SJSA1 (cell line): ENCODE data around the gene FBXL7. TPM values are rescaled to one million over a fixed set of nuclear protein-coding genes. Genes with fewer than 3 reads are reported as not detected.

ENCODE experiments used
- DNase-seq, 2 experiments: peaks; one replicate each; pipeline ENCODE4 v3.0.0-alpha.2; 2015 to 2020; ENCODE audit warnings: low spot score in 2 of 2, low read depth in 1 of 2
- H3K27ac ChIP-seq: fragments of 250-450 bp; sonication (Bioruptor Pico); 2 replicates; pipeline ENCODE4 v1.5.1; 2020; ENCODE audit warnings: mild to moderate bottlenecking, moderate library complexity
- H3K27me3 ChIP-seq: fragments of 250-450 bp; sonication (Bioruptor Pico); replicated peaks from 2 replicates; pipeline ENCODE4 v1.5.1; 2020; ENCODE audit warnings: mild to moderate bottlenecking, moderate library complexity
- H3K36me3 ChIP-seq: fragments of 250-450 bp; sonication (Bioruptor Pico); 2 replicates; pipeline ENCODE4 v1.5.1; 2020; ENCODE audit warnings: mild to moderate bottlenecking
- H3K4me1 ChIP-seq: fragments of 250-450 bp; sonication (Bioruptor Pico); replicated peaks from 2 replicates; pipeline ENCODE4 v1.6.1; 2021; ENCODE audit warnings: mild to moderate bottlenecking
- H3K4me3 ChIP-seq: fragments of 250-450 bp; sonication (Bioruptor Pico); 2 replicates; pipeline ENCODE4 v1.5.1; 2020; ENCODE audit warnings: mild to moderate bottlenecking
- H3K9me3 ChIP-seq: fragments of 250-450 bp; sonication (Bioruptor Pico); replicated peaks from 2 replicates; pipeline ENCODE4 v1.5.1; 2020; ENCODE audit warnings: mild to moderate bottlenecking
- total RNA-seq: library from RNA; depleted of rRNA; stranded (reverse); fragments of >200 nt; shearing (Covaris generic); gene quantifications from 2 replicates; pipeline ENCODE4 v1.2.3, GENCODE V29; 2014

The FBXL7 gene
- total RNA-seq, 1 experiment from 2014 or later = 14.6 TPM

DNA sequence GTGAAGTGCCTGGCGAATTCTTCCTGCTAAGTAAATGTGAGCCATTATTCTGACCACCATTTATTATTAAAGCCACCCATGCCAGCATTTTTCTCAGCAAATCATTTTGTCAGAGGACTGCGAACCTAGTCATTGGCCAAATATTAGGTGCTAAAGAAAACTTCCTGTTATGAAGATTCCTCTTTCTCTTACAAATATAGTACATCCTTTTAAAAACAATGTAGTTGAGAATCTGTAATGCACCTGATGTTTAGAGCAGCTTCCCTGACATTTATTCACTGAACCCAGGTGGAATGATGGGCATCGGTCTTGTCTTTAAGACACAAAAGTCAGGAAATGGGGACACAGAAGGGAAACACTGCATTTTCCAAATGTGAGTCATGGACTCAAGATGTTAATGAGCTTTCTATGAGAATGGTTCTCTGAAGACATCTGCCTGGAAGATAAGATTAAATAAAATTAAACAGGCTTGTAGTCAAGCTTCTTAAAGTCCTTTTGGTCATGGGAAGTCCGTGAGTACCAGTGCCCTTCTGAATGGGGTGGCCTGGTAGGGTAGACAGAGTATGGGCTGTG, 290.6 kb downstream of the FBXL7 start:
- no peak overlapping the region for H3K4me3 ChIP-seq
- peaks cover 35% of the 10 kb centered on the region for H3K4me1 ChIP-seq
- no peaks in the 10 kb centered on the region for H3K9me3 ChIP-seq
- DNase-seq = no peak
- no peaks in the 10 kb centered on the region for H3K36me3 ChIP-seq
- H3K27me3 ChIP-seq = no peaks in the 10 kb centered on the region
- H3K27ac ChIP-seq = no peak overlapping the region

GRCh38 chr5:15791274-15791673, 291.3 kb downstream of the FBXL7 start:
- Histone ChIP-seq H3K9me3 (no peaks in the 10 kb centered on the region), H3K4me1 (peaks cover 35% of the 10 kb centered on the region), H3K27ac (no peak overlapping the region)

GRCh38 chr5:15791859-15792258, 291.9 kb downstream of the FBXL7 start:
- Histone ChIP-seq H3K4me3 (no peak overlapping the region), H3K27me3 (no peaks in the 10 kb centered on the region), H3K36me3 (no peaks in the 10 kb centered on the region), H3K4me1 (peaks cover 35% of the 10 kb centered on the region), H3K27ac (no peak overlapping the region), H3K9me3 (no peaks in the 10 kb centered on the region)
- no peak for DNase-seq

More at GRCh38 chr5:15791274-15791673, 291.3 kb downstream of the FBXL7 start:
- DNase-seq = no peak
- Histone ChIP-seq H3K36me3 (no peaks in the 10 kb centered on the region), H3K27me3 (no peaks in the 10 kb centered on the region), H3K4me3 (no peak overlapping the region)

- H3K36me3 ChIP-seq = no peaks in the 10 kb centered on the region
- H3K4me3 ChIP-seq = no peak overlapping the region
- DNase-seq = no peak
- H3K4me1 ChIP-seq = peaks cover 34% of the 10 kb centered on the region
- no peaks in the 10 kb centered on the region for H3K27me3 ChIP-seq
- no peak overlapping the region; the same call in 1 of the 2 replicates for H3K27ac ChIP-seq
- H3K9me3 ChIP-seq = no peaks in the 10 kb centered on the region
These were observed 294.3 kb downstream of the FBXL7 start for GRCh38 chr5:15794052-15794985.

- no peak overlapping the region for H3K27ac ChIP-seq
- no peak overlapping the region for H3K4me3 ChIP-seq
- H3K4me1 ChIP-seq = peaks cover 16% of the 10 kb centered on the region
- no peak for DNase-seq
- H3K36me3 ChIP-seq = no peaks in the 10 kb centered on the region
- no peaks in the 10 kb centered on the region for H3K9me3 ChIP-seq
- H3K27me3 ChIP-seq = no peaks in the 10 kb centered on the region
These were observed 296.1 kb downstream of the FBXL7 start for GRCh38 chr5:15796096-15796495.

DNA sequence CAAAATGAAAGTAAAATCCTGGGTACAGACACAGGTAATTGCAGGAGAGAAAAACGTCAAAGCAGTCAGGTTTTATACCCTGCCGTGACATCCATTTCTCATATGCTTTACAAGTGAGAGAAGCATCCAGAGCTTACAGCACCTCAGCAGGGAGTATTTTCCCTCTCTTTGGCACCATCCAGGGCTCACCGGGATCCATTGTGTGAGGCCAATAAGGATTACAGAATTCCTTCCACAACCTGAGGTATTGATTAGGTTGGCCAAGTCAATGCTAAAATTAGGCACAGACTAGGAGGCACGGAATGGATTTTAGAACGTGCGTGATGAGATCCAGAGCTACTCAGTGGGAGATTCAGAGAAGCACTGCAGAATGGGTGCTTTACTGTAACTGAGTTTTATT, 296.6 kb downstream of the FBXL7 start:
- Histone ChIP-seq H3K36me3 (no peaks in the 10 kb centered on the region), H3K4me3 (no peak overlapping the region), H3K9me3 (no peaks in the 10 kb centered on the region), H3K27me3 (no peaks in the 10 kb centered on the region), H3K4me1 (peaks cover 15% of the 10 kb centered on the region), H3K27ac (no peak overlapping the region)
- no peak for DNase-seq

DNA sequence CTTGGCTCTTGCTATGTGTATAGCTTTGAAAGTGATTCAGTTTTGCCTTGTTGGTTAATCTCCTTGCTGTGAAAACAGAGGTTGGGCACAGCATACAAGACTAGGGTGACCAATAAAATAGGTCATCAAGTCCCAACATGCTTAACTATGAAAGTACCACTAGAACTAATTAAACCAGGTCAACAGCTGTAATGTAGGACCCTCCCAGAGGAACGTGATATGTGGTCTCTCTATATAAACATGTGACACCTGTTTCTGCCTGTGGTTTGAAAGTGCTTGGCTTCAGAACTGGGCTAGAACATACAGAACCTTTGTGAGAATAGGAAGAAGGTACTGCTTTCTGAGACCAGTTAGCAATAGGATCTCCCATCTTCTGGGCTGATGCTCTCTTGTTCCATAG, 297.1 kb downstream of the FBXL7 start:
- Histone ChIP-seq H3K27me3 (no peaks in the 10 kb centered on the region), H3K27ac (no peak overlapping the region), H3K36me3 (no peaks in the 10 kb centered on the region), H3K9me3 (no peaks in the 10 kb centered on the region), H3K4me1 (peaks cover 10% of the 10 kb centered on the region), H3K4me3 (no peak overlapping the region)
- DNase-seq = no peak

GRCh38 chr5:15798006-15798405, 298.0 kb downstream of the FBXL7 start:
- Histone ChIP-seq H3K36me3 (no peaks in the 10 kb centered on the region), H3K4me1 (peaks cover 9% of the 10 kb centered on the region), H3K27ac (no peak overlapping the region), H3K4me3 (no peak overlapping the region), H3K9me3 (no peaks in the 10 kb centered on the region), H3K27me3 (no peaks in the 10 kb centered on the region)
- DNase-seq = no peak

DNA sequence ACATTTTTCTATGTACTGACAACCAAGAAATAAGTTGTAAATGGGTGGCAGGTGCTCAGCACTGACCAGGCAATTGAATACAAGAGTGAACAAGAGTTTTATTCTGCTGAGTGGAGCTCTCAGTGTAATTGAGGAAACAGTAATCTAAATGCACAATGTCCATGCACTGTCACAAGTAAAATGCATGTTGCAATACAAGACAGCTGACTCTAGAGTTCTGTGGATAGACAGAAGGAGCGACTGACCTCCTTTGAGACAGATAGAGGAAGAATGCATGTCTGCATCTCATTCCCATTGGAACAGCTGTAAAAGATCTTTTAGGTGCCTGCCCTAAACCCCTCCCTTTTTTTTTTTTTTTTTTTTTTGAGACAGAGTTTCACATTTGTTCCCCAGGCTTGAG, 299.0 kb downstream of the FBXL7 start:
- Histone ChIP-seq H3K36me3 (no peaks in the 10 kb centered on the region), H3K4me1 (peaks cover 9% of the 10 kb centered on the region), H3K9me3 (no peaks in the 10 kb centered on the region), H3K4me3 (no peak overlapping the region), H3K27ac (no peak overlapping the region), H3K27me3 (no peaks in the 10 kb centered on the region)
- no peak for DNase-seq

GRCh38 chr5:15799612-15800011, 299.6 kb downstream of the FBXL7 start:
- Histone ChIP-seq H3K27me3 (no peaks in the 10 kb centered on the region), H3K27ac (no peak overlapping the region), H3K4me1 (peaks cover 5% of the 10 kb centered on the region), H3K36me3 (no peaks in the 10 kb centered on the region), H3K4me3 (no peak overlapping the region), H3K9me3 (no peaks in the 10 kb centered on the region)
- no peak for DNase-seq

DNA sequence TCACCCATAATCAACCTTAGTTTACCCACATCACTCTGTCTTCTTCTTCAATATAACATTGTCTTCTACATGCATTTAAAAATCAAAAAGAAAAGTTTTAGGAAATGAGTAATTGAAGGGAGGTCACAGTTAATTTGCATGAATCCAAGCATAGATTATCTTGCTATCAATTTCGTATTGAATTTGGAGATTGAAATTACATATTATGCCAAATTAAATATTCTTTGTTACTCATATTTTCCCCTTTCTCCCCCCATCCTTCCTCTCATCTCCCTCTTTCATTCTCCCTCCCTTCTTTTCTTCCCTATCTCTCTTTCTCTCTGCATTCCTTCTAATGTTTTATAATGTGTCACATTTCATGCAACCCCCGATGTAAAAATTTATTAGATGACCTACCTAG, 303.3 kb downstream of the FBXL7 start:
- Histone ChIP-seq H3K27ac (no peak overlapping the region), H3K36me3 (no peaks in the 10 kb centered on the region), H3K27me3 (no peaks in the 10 kb centered on the region), H3K4me3 (no peak overlapping the region), H3K4me1 (no peaks in the 10 kb centered on the region), H3K9me3 (0 out of 2 replicates have a peak, but pooled peaks cover 2% of the 10 kb centered on the region)
- DNase-seq = no peak

DNA sequence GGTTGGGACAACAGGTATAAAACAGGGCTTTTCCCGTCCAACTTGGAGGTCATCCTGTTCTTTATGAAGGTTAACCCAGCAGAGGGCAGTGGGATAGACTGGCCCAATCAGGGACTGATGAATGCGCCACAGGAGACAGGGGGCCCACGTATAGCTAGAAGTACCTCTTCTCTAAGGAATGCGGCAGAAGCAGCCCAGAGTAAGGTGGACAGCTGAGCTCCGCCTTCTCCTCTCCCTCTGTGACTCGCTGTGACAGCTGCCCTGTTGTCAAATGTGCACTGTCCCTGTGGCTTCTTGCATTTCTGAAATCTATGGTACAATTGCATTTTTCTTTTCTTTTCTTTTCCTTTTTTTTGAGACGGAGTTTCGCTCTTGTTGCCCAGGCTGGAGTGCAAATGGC, 306.6 kb downstream of the FBXL7 start:
- no peak for DNase-seq
- Histone ChIP-seq H3K27ac (no peak overlapping the region), H3K27me3 (no peaks in the 10 kb centered on the region), H3K36me3 (no peaks in the 10 kb centered on the region), H3K9me3 (0 out of 2 replicates have a peak, but pooled peaks cover 2% of the 10 kb centered on the region), H3K4me1 (0 out of 2 replicates have a peak, but pooled peaks cover 5% of the 10 kb centered on the region), H3K4me3 (no peak overlapping the region)

- no peak overlapping the region for H3K27ac ChIP-seq
- H3K9me3 ChIP-seq = 0 out of 2 replicates have a peak, but pooled peaks cover 2% of the 10 kb centered on the region
- DNase-seq = no peak
- no peaks in the 10 kb centered on the region for H3K36me3 ChIP-seq
- no peaks in the 10 kb centered on the region for H3K27me3 ChIP-seq
- 0 out of 2 replicates have a peak, but pooled peaks cover 5% of the 10 kb centered on the region for H3K4me1 ChIP-seq
- no peak overlapping the region for H3K4me3 ChIP-seq
These were observed 307.3 kb downstream of the FBXL7 start for GRCh38 chr5:15807248-15807647.

GRCh38 chr5:15807871-15808270, 307.9 kb downstream of the FBXL7 start:
- no peak for DNase-seq
- no peaks in the 10 kb centered on the region for H3K36me3 ChIP-seq
- H3K4me1 ChIP-seq = 0 out of 2 replicates have a peak, but pooled peaks cover 5% of the 10 kb centered on the region
- H3K27ac ChIP-seq = no peak overlapping the region
- no peaks in the 10 kb centered on the region for H3K27me3 ChIP-seq
- H3K9me3 ChIP-seq = 0 out of 2 replicates have a peak, but pooled peaks cover 2% of the 10 kb centered on the region
- no peak overlapping the region for H3K4me3 ChIP-seq
